ENCODE measurements around the gene ACTL8.
A peak's percentile ranks its signal among the peaks of the same experiment; 100 is the strongest.

The ACTL8 gene

DNA sequence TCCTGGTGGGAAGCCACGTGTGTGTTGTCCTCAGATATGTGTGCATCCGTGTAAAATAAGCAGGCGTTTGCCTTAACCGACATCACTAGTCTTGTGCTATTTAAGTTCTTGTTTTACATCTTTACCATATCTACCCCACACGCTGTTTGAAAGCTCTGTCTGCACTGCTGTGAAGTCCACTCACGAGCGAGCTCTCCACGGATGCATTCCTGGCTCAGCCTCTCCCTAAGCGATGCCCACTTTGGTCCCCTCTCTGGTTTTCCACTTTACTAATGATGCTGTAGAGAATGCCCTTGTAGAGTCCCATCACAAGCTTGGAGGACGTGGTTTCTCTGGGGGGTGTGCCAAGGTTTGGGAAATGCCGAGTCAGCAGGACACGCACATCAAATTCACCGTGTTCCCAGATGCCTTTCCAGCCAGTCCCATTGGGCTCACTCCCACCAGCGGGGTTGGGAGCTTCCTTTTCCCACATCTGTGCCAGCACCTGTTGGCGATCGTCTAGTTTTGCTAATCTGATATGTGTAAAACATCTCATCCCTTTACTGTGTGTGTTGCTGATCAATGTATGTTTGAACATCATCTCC is 43.8 kb downstream of the ACTL8 start:
- H3K36me3 ChIP-seq (ENCODE audit: control insufficient read depth in 4 of 4, insufficient read depth in 4 of 4, low read length in 3 of 4), result no peaks in the 10 kb centered on the region
- H3K4me3 ChIP-seq (ENCODE audit: control insufficient read depth in 1 of 7, extremely low read depth in 1 of 7, insufficient read depth in 4 of 7, low read depth in 2 of 7, low read length in 6 of 7), result no peak overlapping the region
- WGBS (ENCODE audit: insufficient coverage), result 85% methylated on average over 14 of the region's 16 CpGs
- ChIA-PET POLR2A (no interaction called here), CTCF (no interaction called here)
- peaks cover 0 to 43% (median 16%) of the 10 kb centered on the region in 5 experiments for H3K27me3 ChIP-seq (replicated peaks in 2 of 5; ENCODE audit: control insufficient read depth in 4 of 5, insufficient read depth in 5 of 5, low read length in 4 of 5)
- no peaks in the 10 kb centered on the region for H3K4me1 ChIP-seq (ENCODE audit: control extremely low read depth in 1 of 4, control insufficient read depth in 4 of 4, insufficient read depth in 4 of 4, low read length in 3 of 4)
- DNase-seq, result no peak
- H3K27ac ChIP-seq (ENCODE audit: insufficient read depth in 1 of 2, low read depth in 1 of 2, low read length in 2 of 2, poor library complexity in 1 of 2, severe bottlenecking in 2 of 2), result no peak overlapping the region
- no peaks in the 10 kb centered on the region for H3K9me3 ChIP-seq (ENCODE audit: control extremely low read depth in 1 of 5, control insufficient read depth in 4 of 5, insufficient read depth in 2 of 5, low read depth in 1 of 5, low read length in 4 of 5)

DNA sequence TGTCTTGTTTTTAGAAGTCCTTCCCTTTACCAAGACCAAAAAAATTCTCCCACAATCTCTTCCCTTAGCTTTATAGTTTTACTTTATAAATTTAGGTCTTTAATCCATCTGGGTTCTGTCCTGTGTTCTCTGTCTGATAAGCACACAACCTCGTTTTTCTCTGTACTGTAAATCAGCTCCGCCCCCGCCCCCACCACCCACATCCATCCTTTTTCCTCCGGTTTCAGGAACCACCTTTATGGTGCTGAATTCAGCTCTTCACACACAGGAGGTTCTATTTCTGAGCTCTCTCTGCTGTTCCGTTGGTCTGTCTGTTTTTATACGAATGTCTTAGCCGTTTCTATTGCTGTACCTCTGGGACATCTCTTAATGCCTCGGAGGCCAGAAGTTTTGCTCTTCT is 44.5 kb downstream of the ACTL8 start:
- H3K27me3 ChIP-seq (replicated peaks in 2 of 5; ENCODE audit: control insufficient read depth in 4 of 5, insufficient read depth in 5 of 5, low read length in 4 of 5), result peaks cover 0 to 36% (median 16%) of the 10 kb centered on the region in 5 experiments
- WGBS (ENCODE audit: insufficient coverage), result 11% methylated on average over 7 of the region's 8 CpGs
- H3K4me3 ChIP-seq (ENCODE audit: control insufficient read depth in 1 of 7, extremely low read depth in 1 of 7, insufficient read depth in 4 of 7, low read depth in 2 of 7, low read length in 6 of 7), result no peak overlapping the region
- no peaks in the 10 kb centered on the region for H3K4me1 ChIP-seq (ENCODE audit: control extremely low read depth in 1 of 4, control insufficient read depth in 4 of 4, insufficient read depth in 4 of 4, low read length in 3 of 4)
- H3K27ac ChIP-seq (ENCODE audit: insufficient read depth in 1 of 2, low read depth in 1 of 2, low read length in 2 of 2, poor library complexity in 1 of 2, severe bottlenecking in 2 of 2), result no peak overlapping the region
- ChIA-PET POLR2A (no interaction called here), CTCF (no interaction called here)
- H3K9me3 ChIP-seq (ENCODE audit: control extremely low read depth in 1 of 5, control insufficient read depth in 4 of 5, insufficient read depth in 2 of 5, low read depth in 1 of 5, low read length in 4 of 5), result no peaks in the 10 kb centered on the region
- H3K36me3 ChIP-seq (ENCODE audit: control insufficient read depth in 4 of 4, insufficient read depth in 4 of 4, low read length in 3 of 4), result no peaks in the 10 kb centered on the region
- DNase-seq, result peak in 1 of 3 donors; percentile 1

DNA sequence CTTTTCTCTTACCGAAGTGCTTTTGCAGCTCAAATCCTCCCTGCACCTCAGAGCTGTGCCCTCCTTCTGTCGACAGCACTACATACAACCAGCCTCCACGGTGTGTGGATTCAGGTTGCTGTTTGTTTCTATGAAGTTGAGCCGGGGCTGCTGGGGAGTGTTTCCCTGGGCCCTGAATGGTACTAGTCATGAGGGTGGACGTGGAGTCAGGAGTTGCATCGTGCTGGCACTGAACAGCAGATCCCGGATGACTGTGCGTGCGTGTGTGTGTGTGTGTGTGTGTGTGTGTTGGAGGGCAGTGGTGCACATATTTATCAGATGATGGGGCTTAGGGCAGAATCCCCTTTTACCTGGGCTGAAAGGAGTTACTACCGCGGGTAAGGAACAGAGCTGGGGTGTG is 47.0 kb downstream of the ACTL8 start:
- H3K9me3 ChIP-seq (ENCODE audit: control extremely low read depth in 1 of 5, control insufficient read depth in 4 of 5, insufficient read depth in 2 of 5, low read depth in 1 of 5, low read length in 4 of 5), result no peaks in the 10 kb centered on the region
- 97% methylated on average over 6 of the region's 11 CpGs for WGBS (ENCODE audit: insufficient coverage)
- H3K4me3 ChIP-seq (ENCODE audit: control insufficient read depth in 1 of 7, extremely low read depth in 1 of 7, insufficient read depth in 4 of 7, low read depth in 2 of 7, low read length in 6 of 7), result no peak overlapping the region
- no peaks in the 10 kb centered on the region for H3K36me3 ChIP-seq (ENCODE audit: control insufficient read depth in 4 of 4, insufficient read depth in 4 of 4, low read length in 3 of 4)
- ChIA-PET POLR2A (no interaction called here), CTCF (no interaction called here)
- H3K27ac ChIP-seq (ENCODE audit: insufficient read depth in 1 of 2, low read depth in 1 of 2, low read length in 2 of 2, poor library complexity in 1 of 2, severe bottlenecking in 2 of 2), result no peak overlapping the region
- no peak for DNase-seq
- peaks cover 0 to 21% (median 11%) of the 10 kb centered on the region in 5 experiments for H3K27me3 ChIP-seq (replicated peaks in 2 of 5; ENCODE audit: control insufficient read depth in 4 of 5, insufficient read depth in 5 of 5, low read length in 4 of 5)
- H3K4me1 ChIP-seq (ENCODE audit: control extremely low read depth in 1 of 4, control insufficient read depth in 4 of 4, insufficient read depth in 4 of 4, low read length in 3 of 4), result no peaks in the 10 kb centered on the region

DNA sequence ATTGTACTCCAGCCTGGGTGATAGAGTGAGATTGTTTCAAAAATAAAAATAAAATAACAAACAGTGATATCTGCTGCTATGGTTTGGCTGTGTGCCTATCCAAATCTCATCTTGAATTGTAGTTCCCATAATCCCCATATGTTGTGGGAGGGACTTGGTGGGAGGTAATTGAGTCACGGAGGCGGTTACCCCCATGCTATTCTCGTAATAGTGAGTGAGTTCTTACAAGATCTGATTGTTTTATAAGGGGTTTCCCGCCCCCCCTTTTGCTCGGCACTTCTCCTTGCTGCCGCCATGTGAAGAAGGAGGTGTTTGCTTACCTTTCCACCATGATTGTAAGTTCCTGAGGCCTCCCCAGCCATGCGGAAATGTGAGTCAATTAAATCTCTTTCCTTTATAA is 47.8 kb downstream of the ACTL8 start:
- Histone ChIP-seq H3K4me1 (ENCODE audit: control extremely low read depth in 1 of 4, control insufficient read depth in 4 of 4, insufficient read depth in 4 of 4, low read length in 3 of 4) (no peaks in the 10 kb centered on the region), H3K36me3 (ENCODE audit: control insufficient read depth in 4 of 4, insufficient read depth in 4 of 4, low read length in 3 of 4) (no peaks in the 10 kb centered on the region), H3K27me3 (replicated peaks in 2 of 5; ENCODE audit: control insufficient read depth in 4 of 5, insufficient read depth in 5 of 5, low read length in 4 of 5) (peaks cover 0 to 19% (median 11%) of the 10 kb centered on the region in 5 experiments), H3K9me3 (ENCODE audit: control extremely low read depth in 1 of 5, control insufficient read depth in 4 of 5, insufficient read depth in 2 of 5, low read depth in 1 of 5, low read length in 4 of 5) (no peaks in the 10 kb centered on the region), H3K4me3 (ENCODE audit: control insufficient read depth in 1 of 7, extremely low read depth in 1 of 7, insufficient read depth in 4 of 7, low read depth in 2 of 7, low read length in 6 of 7) (no peak overlapping the region), H3K27ac (ENCODE audit: insufficient read depth in 1 of 2, low read depth in 1 of 2, low read length in 2 of 2, poor library complexity in 1 of 2, severe bottlenecking in 2 of 2) (no peak overlapping the region)
- ChIA-PET POLR2A (no interaction called here), CTCF (no interaction called here)
- WGBS (ENCODE audit: insufficient coverage), result 96% methylated on average over 4 of the region's 7 CpGs
- DNase-seq, result no peak

DNA sequence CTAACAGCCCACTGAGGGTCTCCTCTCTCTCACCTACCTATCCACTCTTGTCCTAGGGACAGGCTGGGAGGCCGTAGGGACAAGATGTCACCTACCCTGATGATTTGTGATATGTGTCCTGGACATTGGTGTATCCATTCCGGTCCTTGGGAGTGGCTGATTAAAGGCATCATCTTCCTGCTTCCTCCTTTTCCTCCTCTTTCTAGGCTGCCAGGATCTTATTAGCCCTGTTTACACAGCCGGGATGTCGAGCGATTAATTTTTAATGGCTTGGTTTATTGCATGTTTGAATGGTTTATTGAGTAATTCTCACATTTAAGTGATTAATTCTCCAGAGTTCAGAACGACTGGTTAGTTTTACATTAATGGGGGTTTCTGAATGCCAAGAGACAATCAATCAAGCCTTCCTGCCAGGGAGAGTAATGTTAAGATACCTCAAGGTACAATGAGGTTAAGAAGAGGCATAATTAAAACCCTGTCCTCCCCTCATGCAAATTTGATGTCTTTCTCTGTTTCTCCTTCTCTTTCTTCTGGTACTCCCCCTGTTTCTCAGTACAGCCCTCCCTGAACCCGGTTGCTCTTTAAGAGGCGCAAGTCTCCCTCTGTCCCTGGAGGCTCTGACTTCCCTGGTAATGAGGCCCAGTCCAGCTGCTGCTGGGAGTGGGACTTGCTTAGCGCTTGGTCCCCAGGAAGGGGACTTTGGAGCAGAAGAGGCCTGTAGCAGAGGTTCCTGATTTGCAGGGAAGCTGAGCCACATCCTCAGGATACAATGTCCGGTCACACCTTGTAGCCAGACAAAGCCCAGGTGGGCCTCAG is 50.9 kb downstream of the ACTL8 start:
- ChIA-PET CTCF (no interaction called here), POLR2A (no interaction called here)
- H3K36me3 ChIP-seq (ENCODE audit: control insufficient read depth in 4 of 4, insufficient read depth in 4 of 4, low read length in 3 of 4), result no peaks in the 10 kb centered on the region
- H3K27me3 ChIP-seq (replicated peaks in 2 of 5; ENCODE audit: control insufficient read depth in 4 of 5, insufficient read depth in 5 of 5, low read length in 4 of 5), result peaks cover 0 to 4% (median 0%) of the 10 kb centered on the region in 5 experiments
- H3K4me3 ChIP-seq (ENCODE audit: control insufficient read depth in 1 of 7, extremely low read depth in 1 of 7, insufficient read depth in 4 of 7, low read depth in 2 of 7, low read length in 6 of 7), result no peak overlapping the region
- no peak for DNase-seq
- WGBS (ENCODE audit: insufficient coverage), result 61% methylated on average over 3 of the region's 10 CpGs
- peaks cover 0 to 2% (median 0%) of the 10 kb centered on the region in 5 experiments for H3K9me3 ChIP-seq (ENCODE audit: control extremely low read depth in 1 of 5, control insufficient read depth in 4 of 5, insufficient read depth in 2 of 5, low read depth in 1 of 5, low read length in 4 of 5)
- no peak overlapping the region for H3K27ac ChIP-seq (ENCODE audit: insufficient read depth in 1 of 2, low read depth in 1 of 2, low read length in 2 of 2, poor library complexity in 1 of 2, severe bottlenecking in 2 of 2)
- no peaks in the 10 kb centered on the region for H3K4me1 ChIP-seq (ENCODE audit: control extremely low read depth in 1 of 4, control insufficient read depth in 4 of 4, insufficient read depth in 4 of 4, low read length in 3 of 4)

DNA sequence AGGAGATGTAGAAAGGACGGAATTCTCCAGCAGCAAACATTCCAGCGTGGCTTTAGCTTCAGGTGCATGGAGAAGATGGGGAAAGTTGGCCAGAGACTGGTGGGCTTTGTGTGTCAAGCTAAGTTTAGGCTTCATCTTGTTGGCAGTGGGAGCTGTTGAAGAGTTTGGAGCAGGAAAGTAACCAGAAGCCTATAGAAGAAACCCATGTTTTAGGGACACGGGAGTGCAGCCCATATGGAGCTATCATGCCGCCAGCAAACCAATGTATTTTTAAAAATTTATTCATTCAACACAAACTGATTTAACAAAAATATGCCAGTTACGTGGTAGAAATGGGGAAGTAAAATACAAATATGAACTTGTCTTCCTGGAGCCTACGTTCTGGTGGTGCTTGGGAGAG is 53.7 kb downstream of the ACTL8 start:
- ChIA-PET CTCF (no interaction called here), POLR2A (no interaction called here)
- H3K27ac ChIP-seq (ENCODE audit: insufficient read depth in 1 of 2, low read depth in 1 of 2, low read length in 2 of 2, poor library complexity in 1 of 2, severe bottlenecking in 2 of 2), result no peak overlapping the region
- no peaks in the 10 kb centered on the region for H3K36me3 ChIP-seq (ENCODE audit: control insufficient read depth in 4 of 4, insufficient read depth in 4 of 4, low read length in 3 of 4)
- peaks cover 0 to 4% (median 0%) of the 10 kb centered on the region in 5 experiments for H3K27me3 ChIP-seq (replicated peaks in 2 of 5; ENCODE audit: control insufficient read depth in 4 of 5, insufficient read depth in 5 of 5, low read length in 4 of 5)
- peaks cover 0 to 2% (median 0%) of the 10 kb centered on the region in 5 experiments for H3K9me3 ChIP-seq (ENCODE audit: control extremely low read depth in 1 of 5, control insufficient read depth in 4 of 5, insufficient read depth in 2 of 5, low read depth in 1 of 5, low read length in 4 of 5)
- no peak for DNase-seq
- WGBS (ENCODE audit: insufficient coverage), result 93% methylated on average over 2 of the region's 6 CpGs
- H3K4me1 ChIP-seq (ENCODE audit: control extremely low read depth in 1 of 4, control insufficient read depth in 4 of 4, insufficient read depth in 4 of 4, low read length in 3 of 4), result no peaks in the 10 kb centered on the region
- no peak overlapping the region for H3K4me3 ChIP-seq (ENCODE audit: control insufficient read depth in 1 of 7, extremely low read depth in 1 of 7, insufficient read depth in 4 of 7, low read depth in 2 of 7, low read length in 6 of 7)

DNA sequence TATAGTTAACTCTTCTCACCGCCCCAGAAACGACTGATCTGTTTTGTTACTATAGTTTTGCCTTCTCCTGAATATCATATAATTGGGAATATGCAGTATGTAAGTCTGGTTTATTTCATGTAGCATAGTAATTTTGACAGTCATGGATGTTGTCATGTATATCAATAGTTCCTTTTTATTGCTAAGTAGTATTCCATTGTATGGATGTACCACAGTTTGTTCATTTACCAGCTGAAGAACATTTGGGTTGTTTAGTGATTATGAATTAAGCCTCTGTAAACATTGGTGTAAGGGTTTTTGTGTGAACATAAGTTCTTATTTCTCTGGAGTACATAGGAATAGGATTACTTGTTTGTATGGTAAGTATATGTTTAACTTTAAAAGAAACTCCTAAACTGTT is 55.5 kb downstream of the ACTL8 start:
- ChIA-PET CTCF (no interaction called here), POLR2A (no interaction called here)
- no CpG with 5 or more reads among the region's 2 CpGs for WGBS (ENCODE audit: insufficient coverage)
- Histone ChIP-seq H3K27me3 (replicated peaks in 2 of 5; ENCODE audit: control insufficient read depth in 4 of 5, insufficient read depth in 5 of 5, low read length in 4 of 5) (peaks cover 0 to 3% (median 0%) of the 10 kb centered on the region in 5 experiments), H3K4me1 (ENCODE audit: control extremely low read depth in 1 of 4, control insufficient read depth in 4 of 4, insufficient read depth in 4 of 4, low read length in 3 of 4) (no peaks in the 10 kb centered on the region), H3K4me3 (ENCODE audit: control insufficient read depth in 1 of 7, extremely low read depth in 1 of 7, insufficient read depth in 4 of 7, low read depth in 2 of 7, low read length in 6 of 7) (no peak overlapping the region), H3K27ac (ENCODE audit: insufficient read depth in 1 of 2, low read depth in 1 of 2, low read length in 2 of 2, poor library complexity in 1 of 2, severe bottlenecking in 2 of 2) (no peak overlapping the region), H3K36me3 (ENCODE audit: control insufficient read depth in 4 of 4, insufficient read depth in 4 of 4, low read length in 3 of 4) (no peaks in the 10 kb centered on the region), H3K9me3 (ENCODE audit: control extremely low read depth in 1 of 5, control insufficient read depth in 4 of 5, insufficient read depth in 2 of 5, low read depth in 1 of 5, low read length in 4 of 5) (peaks cover 0 to 2% (median 0%) of the 10 kb centered on the region in 5 experiments)
- no peak for DNase-seq
